NCI-H460 (cell line): ENCODE results near the gene RNU5D-1. TPM values are rescaled to one million over a fixed set of nuclear protein-coding genes. Genes with fewer than 3 reads are reported as not detected.

ENCODE experiments used
- small RNA-seq, 2 experiments: library from RNA; depleted of rRNA; stranded (forward); fragments of <200 nt; gene quantifications; one replicate each; pipeline ENCODE3, GENCODE V24; 2014
- total RNA-seq: library from RNA; depleted of rRNA; stranded (reverse); fragments of >200 nt; shearing (Covaris generic); gene quantifications from 2 replicates; pipeline ENCODE4 v1.2.3, GENCODE V29; 2014; rRNA removed

RNU5D-1 gene
- total RNA-seq, 1 experiment from 2014 or later: not detected

Small RNA genes lying within 50 kb of the gene (small RNA-seq; reads per million reads assigned to genes)
- gene RNU5D-1 (6.0 to 34.1 reads per million in 2 experiments), gene RNU5F-1 (47.2 to 154 reads per million in 2 experiments), gene SNORD38A (16.0 to 143 reads per million in 2 experiments), gene SNORD38B (0 reads per million in 2 experiments), gene SNORD46 (436 to 1,994 reads per million in 2 experiments), gene SNORD55 (0 reads per million in 2 experiments)

Other genes starting within 250 kb of the RNU5D-1 start
- 2.3 and 4.5 TPM in 2 replicates for gene TMEM53, start 56.7 kb downstream of the RNU5D-1 start, total RNA-seq
- gene ARMH1, start 56.5 kb downstream of the RNU5D-1 start, total RNA-seq: 0.62 TPM in 1 of 2 replicates, not detected in the other
- gene KIF2C, start 8.7 kb upstream of the RNU5D-1 start, total RNA-seq: 43.6 and 49.8 TPM in 2 replicates
- gene RPS8, start 44.4 kb upstream of the RNU5D-1 start, total RNA-seq: 2,929 and 2,948 TPM in 2 replicates
- not detected in 2 replicates for gene BEST4, start 57.0 kb upstream of the RNU5D-1 start, total RNA-seq
- gene PLK3, start 69.2 kb upstream of the RNU5D-1 start, total RNA-seq: 14.6 and 15.8 TPM in 2 replicates
- gene DYNLT4, start 76.2 kb upstream of the RNU5D-1 start, total RNA-seq: 0.25 TPM in 1 of 2 replicates, not detected in the other
- 1.5 and 2.0 TPM in 2 replicates for gene BTBD19, start 77.4 kb upstream of the RNU5D-1 start, total RNA-seq
- gene PTCH2, start 112.1 kb upstream of the RNU5D-1 start, total RNA-seq: 0.02 and 0.12 TPM in 2 replicates